Endothelial cell of umbilical vein (primary cell): Measurements from ENCODE around the gene TOM1L1. TPM values are rescaled to one million over a fixed set of nuclear protein-coding genes. Genes with fewer than 3 reads are reported as not detected.

ENCODE experiments used
- BruUV-seq: library from RNA; stranded (reverse); fragments of 400-500 nt; replicated peaks from 2 replicates; lab custom pipeline; 2021; lab: Mats Ljungman, UMichigan
- CTCF ChIA-PET: fragments of 300-600, 350-600 bp; sonication (Branson Sonifier 250); formaldehyde crosslinking; loops from one replicate; lab custom pipeline; 2021; ENCODE audit warnings: antibody characterized with exemption, inconsistent platforms; lab: Charles Lee
- POLR2A ChIA-PET: fragments of 300-600, 350-600 bp; sonication (Branson Sonifier 250); formaldehyde crosslinking; loops from one replicate; lab custom pipeline; 2021; ENCODE audit warnings: antibody characterized with exemption, inconsistent platforms; lab: Charles Lee
- DNase-seq: peaks from one replicate; pipeline ENCODE4 v3.0.0-alpha.2; 2011; ENCODE audit warnings: low read depth, low spot score
- FAIRE-seq: peaks from 2 replicates; lab custom pipeline; 2011; peaks lifted over from hg19 to GRCh38; lab: Jason Lieb, UNC
- H2AFZ ChIP-seq: 2 replicates; pipeline ENCODE4 v1.6.0; 2012; ENCODE audit warnings: low read depth, low read length, control low read depth, inconsistent platforms
- H3K27ac ChIP-seq: 2 replicates; pipeline ENCODE4 v1.5.1; 2011; ENCODE audit warnings: low read depth, mild to moderate bottlenecking, control low read depth, low read length, moderate library complexity; ENCODE audit not compliant: insufficient read depth
- H3K27me3 ChIP-seq, 2 experiments: 2 replicates each; pipeline versions ENCODE4 v1.6.0 to v1.6.1; 2011; ENCODE audit warnings: low read length in 2 of 2, mixed read lengths in 1 of 2; ENCODE audit not compliant: control insufficient read depth in 2 of 2, insufficient read depth in 2 of 2
- H3K36me3 ChIP-seq, 2 experiments: 2 replicates in 1 of 2; 3 replicates in 1 of 2; pipeline ENCODE4 v1.5.1; 2011; ENCODE audit warnings: low read length in 2 of 2, mild to moderate bottlenecking in 1 of 2, moderate library complexity in 1 of 2; ENCODE audit not compliant: control insufficient read depth in 2 of 2, insufficient read depth in 2 of 2; ENCODE audit errors: extremely low read depth in 1 of 2
- H3K4me1 ChIP-seq: 3 replicates; pipeline ENCODE4 v1.5.1; 2011; ENCODE audit warnings: mild to moderate bottlenecking, low read length; ENCODE audit not compliant: control insufficient read depth, insufficient read depth; ENCODE audit errors: extremely low read depth
- H3K4me2 ChIP-seq: 2 replicates; pipeline ENCODE4 v1.6.1; 2011; ENCODE audit warnings: low read length, control low read depth, mixed read lengths; ENCODE audit not compliant: insufficient read depth
- H3K4me3 ChIP-seq, 3 experiments: fragments of 200-600 bp in 1 of 3; sonication (generic), shearing (Covaris generic) in 1 of 3; replicated peaks in 1 of 3; 2 replicates each; pipeline ENCODE4 v1.5.1; 2011 to 2016; ENCODE audit warnings: control low read depth in 3 of 3, low read length in 3 of 3, mild to moderate bottlenecking in 2 of 3, inconsistent platforms in 1 of 3, low read depth in 1 of 3, moderate library complexity in 1 of 3; ENCODE audit not compliant: insufficient read depth in 1 of 3
- H3K79me2 ChIP-seq: 2 replicates; pipeline ENCODE4 v1.6.0; 2012; ENCODE audit warnings: low read length, inconsistent platforms; ENCODE audit not compliant: control insufficient read depth, insufficient read depth
- H3K9ac ChIP-seq: replicated peaks from 2 replicates; pipeline ENCODE3; 2011; ENCODE audit warnings: low read length, control low read depth; ENCODE audit not compliant: insufficient read depth; ENCODE audit errors: extremely low read depth
- H3K9me1 ChIP-seq: replicated peaks from 3 replicates; pipeline ENCODE4 v1.6.0; 2011; ENCODE audit warnings: mild to moderate bottlenecking, low read length; ENCODE audit not compliant: control insufficient read depth, insufficient read depth; ENCODE audit errors: extremely low read depth
- H3K9me3 ChIP-seq: replicated peaks from 2 replicates; pipeline ENCODE4 v1.5.1; 2012; ENCODE audit warnings: low read length, inconsistent platforms; ENCODE audit not compliant: control insufficient read depth, insufficient read depth
- H4K20me1 ChIP-seq: replicated peaks from 2 replicates; pipeline ENCODE3; 2011; ENCODE audit warnings: mild to moderate bottlenecking, low read length; ENCODE audit not compliant: control insufficient read depth, insufficient read depth; ENCODE audit errors: extremely low read depth
- CTCF ChIP-seq, 2 donors: IDR thresholded peaks; 1 replicate in 1 of 2; 2 replicates in 1 of 2; pipeline ENCODE4 v1.5.1; 2011; ENCODE audit warnings: low read length in 2 of 2, mild to moderate bottlenecking in 2 of 2, moderate library complexity in 2 of 2, control low read depth in 1 of 2, inconsistent platforms in 1 of 2, low read depth in 1 of 2; ENCODE audit not compliant: insufficient read depth in 1 of 2; ENCODE audit errors: extremely low read depth in 1 of 2
- dilution Hi-C: fragments of 300-500 bp; cut with MboI; formaldehyde crosslinking; loops from one replicate; pipeline ENCODE4 v1.15.0; 2019; ENCODE audit warnings: low sequenced_read_pairs; ENCODE audit not compliant: extremely low pct_ligation_motif_present
- intact Hi-C: fragments of 100-400 bp; cut with micrococcal nuclease; formaldehyde crosslinking; loops from one replicate; pipeline ENCODE4 v1.10.0; 2022
- polyA plus RNA-seq, 4 experiments: library from polyadenylated mRNA; depleted of rRNA in 3 of 4; stranded (reverse) in 3 of 4; unstranded in 1 of 4; fragments of >200 nt; gene quantifications; 2 replicates each; pipeline versions ENCODE4 v1.2.1 to v1.2.3, GENCODE V29; 2011 to 2012; ENCODE audit warnings: missing spikeins in 1 of 4
- small RNA-seq: library from RNA; depleted of rRNA; stranded (forward); fragments of <200 nt; gene quantifications from one replicate; pipeline ENCODE3, GENCODE V24; 2012; ENCODE audit warnings: low replicate concordance, low read depth; ENCODE audit not compliant: insufficient read depth, insufficient read length
- total RNA-seq: library from RNA; stranded (reverse); gene quantifications from 2 replicates; pipeline ENCODE4 v1.2.3, GENCODE V29; 2021
- TF ChIP-seq, protein P1 (sequence below): IDR thresholded peaks from 2 replicates; pipeline ENCODE4 v1.6.1; 2011; ENCODE audit not compliant: insufficient read depth, insufficient read length

Gene TOM1L1
- total and polyA plus RNA-seq, 2 donors (not counting 3 experiments of a cell fraction or from before 2014, with no cell fraction given), result 0.44 to 0.60 TPM

DNA sequence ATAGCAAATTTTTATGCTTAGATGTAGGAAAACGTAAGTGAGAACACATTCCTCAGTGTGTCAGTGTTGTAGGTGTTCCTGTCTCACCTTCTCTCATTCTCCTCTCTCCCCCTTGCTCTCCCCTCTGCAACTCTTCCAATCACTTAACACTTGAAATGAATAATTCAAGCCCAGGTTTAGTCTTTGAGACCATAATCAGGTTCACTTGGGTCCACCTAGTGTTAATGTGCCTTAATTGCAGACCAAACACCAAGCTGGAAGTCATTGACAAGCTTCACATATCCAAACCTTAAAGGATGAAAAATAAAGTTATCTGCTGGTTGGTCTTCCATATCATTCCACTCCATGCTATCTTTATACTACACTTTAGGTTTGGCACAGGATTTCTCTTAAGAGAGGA, 104.9 kb downstream of the TOM1L1 start:
- BruUV-seq, result no TSS peak

More for the DNA sequence above, 104.9 kb downstream of the TOM1L1 start:
- Histone ChIP-seq H3K4me3 (no peak overlapping the region), H3K36me3 (no peaks in the 10 kb centered on the region), H2AFZ (no peak overlapping the region), H3K27me3 (no peaks in the 10 kb centered on the region), H4K20me1 (no peaks in the 10 kb centered on the region), H3K9me3 (no peaks in the 10 kb centered on the region), H3K4me2 (no peak overlapping the region), H3K9ac (no peak overlapping the region), H3K27ac (no peak overlapping the region), H3K9me1 (no peaks in the 10 kb centered on the region), H3K4me1 (no peaks in the 10 kb centered on the region), H3K79me2 (no peaks in the 10 kb centered on the region)
- FAIRE-seq, result peak; percentile 85
- intact Hi-C loops, result loop anchor here (5.0 kb wide), 1 partner anchor 617 kb away; no protein-coding TSS in a partner anchor
- ChIA-PET POLR2A (no interaction called here), CTCF (interaction anchor here (0.7 to 6.4 kb wide), 33 partner anchors 9 to 1973 kb away, joined by 3 to 99 read pairs (median 3); no protein-coding TSS in a partner anchor)
- dilution Hi-C loops, result no loop called here
- TF ChIP-seq, protein P1, sequence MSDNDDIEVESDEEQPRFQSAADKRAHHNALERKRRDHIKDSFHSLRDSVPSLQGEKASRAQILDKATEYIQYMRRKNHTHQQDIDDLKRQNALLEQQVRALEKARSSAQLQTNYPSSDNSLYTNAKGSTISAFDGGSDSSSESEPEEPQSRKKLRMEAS, result no peak
- peak; percentile 22 to 48 for TF ChIP-seq CTCF (IDR thresholded peaks at IDR 0.05; ENCODE audit: extremely low read depth in 1 of 2, insufficient read depth in 1 of 2, low read depth in 1 of 2, low read length in 2 of 2)
- DNase-seq, result peak; percentile 35

Small RNAs within 50 kb of the gene (small RNA-seq; reads per million reads assigned to genes)
- not detected for gene AC007485.1

Other genes with a start within 250 kb of the TOM1L1 start
- gene COX11, start 67.8 kb downstream of the TOM1L1 start, total RNA-seq, result 55.6 and 55.9 TPM in 2 replicates
- 47.3 and 58.4 TPM in 2 replicates for gene COX11, start 67.8 kb downstream of the TOM1L1 start, polyA plus RNA-seq
- 11.3 and 12.9 TPM in 2 replicates for gene STXBP4, start 67.9 kb downstream of the TOM1L1 start, total RNA-seq
- 1.8 and 1.9 TPM in 2 replicates for gene STXBP4, start 67.9 kb downstream of the TOM1L1 start, polyA plus RNA-seq